Panc1 (cell line): ENCODE results near the gene HILPDA. TPM values are rescaled to one million over a fixed set of nuclear protein-coding genes. Genes with fewer than 3 reads are reported as not detected.
"Not testable (repeated sequence)": the region's sequence is repeated elsewhere in the genome, so short reads cannot be mapped to it uniquely, and the experiment has no call there.

ENCODE experiments used
- ATAC-seq: fragments of 200-7000 bp; cut with Tn5 transposase; 2 replicates; pipeline ENCODE4 v1.9.1; 2020; ENCODE audit warnings: mild to moderate bottlenecking, moderate library complexity
- BruUV-seq: library from RNA; stranded (reverse); fragments of 400-500 nt; replicated peaks from 2 replicates; lab custom pipeline; 2021; lab: Mats Ljungman, UMichigan
- CTCF ChIA-PET: fragments of 300-600 bp; sonication (Branson Sonifier 250); formaldehyde crosslinking; loops from one replicate; lab custom pipeline; 2022; ENCODE audit warnings: antibody characterized with exemption; lab: Charles Lee
- POLR2A ChIA-PET: fragments of 300-600 bp; sonication (Branson Sonifier 250); formaldehyde crosslinking; loops from one replicate; lab custom pipeline; 2022; ENCODE audit warnings: antibody characterized with exemption; lab: Charles Lee
- DNase-seq: peaks from one replicate; pipeline ENCODE4 v3.0.0-alpha.2; 2010; ENCODE audit warnings: low read depth, low spot score
- H3K27ac ChIP-seq: 2 replicates; pipeline ENCODE4 v1.5.1; 2011; ENCODE audit warnings: mild to moderate bottlenecking, low read length, inconsistent platforms
- H3K27me3 ChIP-seq: fragments of 200-500 bp; sonication (Bioruptor generic); 2 replicates; pipeline ENCODE4 v1.6.0; 2014; ENCODE audit warnings: low read length, inconsistent platforms; ENCODE audit not compliant: control insufficient read depth, insufficient read depth
- H3K36me3 ChIP-seq: fragments of 200-500 bp; sonication (Bioruptor generic); 2 replicates; pipeline ENCODE4 v1.5.1; 2014; ENCODE audit warnings: inconsistent platforms, mild to moderate bottlenecking, low read length, moderate library complexity; ENCODE audit not compliant: control insufficient read depth, insufficient read depth
- H3K4me1 ChIP-seq: 2 replicates; pipeline ENCODE4 v1.5.1; 2011; ENCODE audit warnings: inconsistent platforms, mild to moderate bottlenecking, low read length, moderate library complexity; ENCODE audit not compliant: control insufficient read depth, insufficient read depth
- H3K4me3 ChIP-seq, 2 experiments: 2 replicates each; pipeline ENCODE4 v1.5.1; 2011 to 2012; ENCODE audit warnings: low read depth in 2 of 2, low read length in 2 of 2, mild to moderate bottlenecking in 2 of 2, inconsistent platforms in 1 of 2, moderate library complexity in 1 of 2
- H3K9me3 ChIP-seq: fragments of 200-500 bp; sonication (Bioruptor generic); 2 replicates; pipeline ENCODE4 v1.5.1; 2014; ENCODE audit warnings: low read depth, mild to moderate bottlenecking, inconsistent platforms, low read length, moderate library complexity; ENCODE audit not compliant: control insufficient read depth, insufficient read depth
- CTCF ChIP-seq: fragments of 450-650 bp; IDR thresholded peaks from 2 replicates; pipeline ENCODE4 v1.5.1; 2017; ENCODE audit warnings: mild to moderate bottlenecking
- POLR2AphosphoS5 ChIP-seq: IDR thresholded peaks from 2 replicates; pipeline ENCODE4 v1.6.1; 2012; ENCODE audit warnings: mild to moderate bottlenecking, low read depth, low read length, moderate library complexity
- REST ChIP-seq, 2 experiments: IDR thresholded peaks; 2 replicates each; pipeline ENCODE4 v1.6.1; 2011 to 2012; ENCODE audit warnings: low read depth in 2 of 2, control low read depth in 1 of 2, low read length in 1 of 2, mild to moderate bottlenecking in 1 of 2, moderate library complexity in 1 of 2; ENCODE audit not compliant: insufficient read depth in 1 of 2
- in situ Hi-C: cut with HindIII; loops from 2 replicates; pipeline ENCODE4 v1.10.0; 2016; ENCODE audit warnings: low sequenced_read_pairs, low pct_unique_long_range_greater_than_20kb
- intact Hi-C: fragments of 100-400 bp; cut with micrococcal nuclease; formaldehyde crosslinking; loops from one replicate; pipeline ENCODE4 v1.10.0; 2022; ENCODE audit not compliant: unreplicated experiment
- total RNA-seq: library from RNA; stranded (reverse); gene quantifications from one replicate; pipeline ENCODE4 v1.2.1, GENCODE V29; 2021; ENCODE audit not compliant: unreplicated experiment

HILPDA gene
- total RNA-seq, 1 experiment from 2014 or later, result 70.8 TPM

- DNase-seq, in situ Hi-C loops, H3K27me3 ChIP-seq, BruUV-seq, H3K4me3 ChIP-seq, ATAC-seq, H3K27ac ChIP-seq, CTCF ChIA-PET, POLR2A ChIA-PET, intact Hi-C loops, H3K9me3 ChIP-seq, H3K4me1 ChIP-seq, H3K36me3 ChIP-seq: not testable (repeated sequence)
Observed at GRCh38 chr7:128466871-128467270, 11.2 kb downstream of the HILPDA start.

- DNase-seq, H3K9me3 ChIP-seq, H3K36me3 ChIP-seq, H3K4me1 ChIP-seq, intact Hi-C loops, in situ Hi-C loops, H3K27me3 ChIP-seq, BruUV-seq: not testable (repeated sequence)
- Histone ChIP-seq H3K4me3 (peak within 1 kb of the TSS; percentile 77 to 85), H3K27ac (peak within 1 kb of the TSS; percentile 89)
- ChIA-PET CTCF (interaction anchor here (0.6 kb wide), 1 partner anchor 264 kb away, joined by 3 read pairs; no protein-coding TSS in a partner anchor), POLR2A (interaction anchor here (0.5 to 0.7 kb wide), 4 partner anchors 20 to 275 kb away, joined by 3 to 4 read pairs (median 3); partner anchors contain the start of gene IMPDH1)
- TF ChIP-seq REST (IDR thresholded peaks at IDR 0.05; ENCODE audit: insufficient read depth in 1 of 2, low read depth in 2 of 2, low read length in 1 of 2), result 0 out of 4 replicates have a peak, but pooled peaks of 1 of the 2 experiments have one; percentile 14
- TF ChIP-seq POLR2AphosphoS5, result peak; percentile 78
- TF ChIP-seq CTCF, result peak; percentile 30; the same call in 1 of the 2 replicates
- peak; percentile 98 for ATAC-seq
Observed at GRCh38 chr7:128476402-128477335, 21.0 kb downstream of the HILPDA start, which contains the start of gene METTL2B. Gene METTL2B, plus strand, starts transcription at chr7:128476748. Its CDS starts 18 bp downstream, at chr7:128476766.

GRCh38 chr7:128477336-128477690 lies 21.6 kb downstream of the HILPDA start:
- CTCF ChIA-PET, DNase-seq, BruUV-seq, H3K36me3 ChIP-seq, ATAC-seq, H3K27me3 ChIP-seq, H3K4me1 ChIP-seq, intact Hi-C loops, in situ Hi-C loops, H3K9me3 ChIP-seq: not testable (repeated sequence)
- POLR2A ChIA-PET, result interaction anchor here (0.6 kb wide), 1 partner anchor 274 kb away, joined by 3 read pairs; no protein-coding TSS in a partner anchor
- H3K27ac ChIP-seq, result peak overlapping the region; percentile 89
- H3K4me3 ChIP-seq, result peak overlapping the region; percentile 77 to 85

- H3K4me1 ChIP-seq, ATAC-seq, H3K27ac ChIP-seq, H3K9me3 ChIP-seq, POLR2A ChIA-PET, BruUV-seq, H3K4me3 ChIP-seq, CTCF ChIA-PET, DNase-seq, H3K27me3 ChIP-seq, in situ Hi-C loops, H3K36me3 ChIP-seq, intact Hi-C loops: not testable (repeated sequence)
Observed at GRCh38 chr7:128479082-128479481, 23.4 kb downstream of the HILPDA start.

GRCh38 chr7:128488134-128488533 lies 32.5 kb downstream of the HILPDA start:
- ATAC-seq, intact Hi-C loops, H3K36me3 ChIP-seq, H3K27me3 ChIP-seq, in situ Hi-C loops, H3K4me3 ChIP-seq, CTCF ChIA-PET, H3K9me3 ChIP-seq, POLR2A ChIA-PET, H3K4me1 ChIP-seq, DNase-seq, H3K27ac ChIP-seq: not testable (repeated sequence)
- BruUV-seq, result TSS peak; percentile 22
